NCI-H748 treated with DMSO at 0.1 percent for 48 hours (cell line): Measurements from ENCODE around the gene FGFBP3.
"Not testable (repeated sequence)": the region's sequence is repeated elsewhere in the genome, so short reads cannot be mapped to it uniquely, and the experiment has no call there.

Experiments
- DNase-seq: peaks from one replicate; lab custom pipeline; 2025; lab: John Stamatoyannopoulos, UW

Gene FGFBP3

GRCh38 chr10:91901784-91902677 is 7.3 kb downstream of the FGFBP3 start:
- DNase-seq: no peak

GRCh38 chr10:91897421-91897820 is 11.9 kb downstream of the FGFBP3 start:
- DNase-seq: no peak

GRCh38 chr10:91896212-91896756 is 13.0 kb downstream of the FGFBP3 start:
- DNase-seq: no peak

GRCh38 chr10:91894261-91894685 is 15.0 kb downstream of the FGFBP3 start:
- DNase-seq: not testable (repeated sequence)

GRCh38 chr10:91893051-91893450 is 16.2 kb downstream of the FGFBP3 start:
- DNase-seq: no peak

GRCh38 chr10:91891125-91892001 is 17.9 kb downstream of the FGFBP3 start:
- DNase-seq: no peak

- DNase-seq: no peak
Measured at GRCh38 chr10:91887272-91888076, 21.8 kb downstream of the FGFBP3 start.

GRCh38 chr10:91886954-91887271 is 22.4 kb downstream of the FGFBP3 start:
- DNase-seq: no peak

GRCh38 chr10:91885362-91886079 is 23.8 kb downstream of the FGFBP3 start:
- no peak for DNase-seq

- no peak for DNase-seq
Measured at GRCh38 chr10:91884536-91884935, 24.8 kb downstream of the FGFBP3 start.

GRCh38 chr10:91883549-91884444 is 25.5 kb downstream of the FGFBP3 start:
- DNase-seq: no peak

GRCh38 chr10:91880310-91880709 is 29.0 kb downstream of the FGFBP3 start:
- no peak for DNase-seq

- DNase-seq: no peak
Measured at GRCh38 chr10:91879515-91880170, 29.6 kb downstream of the FGFBP3 start.

GRCh38 chr10:91875779-91876178 is 33.5 kb downstream of the FGFBP3 start:
- DNase-seq: no peak

GRCh38 chr10:91875156-91875555 is 34.1 kb downstream of the FGFBP3 start:
- no peak for DNase-seq

GRCh38 chr10:91865562-91866081 is 43.7 kb downstream of the FGFBP3 start:
- no peak for DNase-seq

- no peak for DNase-seq
Measured at GRCh38 chr10:91864744-91865143, 44.5 kb downstream of the FGFBP3 start.

- DNase-seq: no peak
Measured at GRCh38 chr10:91864099-91864498, 45.2 kb downstream of the FGFBP3 start.

GRCh38 chr10:91860885-91861284 is 48.4 kb downstream of the FGFBP3 start:
- no peak for DNase-seq
